ENCODE results near the gene IQCE.

IQCE gene

GRCh38 chr7:2616387-2617324, 57.9 kb downstream of the IQCE start:
- no peak for ATAC-seq
- TF ChIP-seq TSHZ2 (CRISPR knock-in tag; IDR thresholded peaks at IDR 0.05) (no peak), ZNF565 (CRISPR knock-in tag; conservative IDR thresholded peaks at IDR 0.05; ENCODE audit: low read depth) (no peak), CSDC2 (CRISPR knock-in tag; IDR thresholded peaks at IDR 0.05) (no peak), ESRRG (CRISPR knock-in tag; IDR thresholded peaks at IDR 0.05) (no peak), TCF4 (CRISPR knock-in tag; IDR thresholded peaks at IDR 0.05; ENCODE audit: borderline replicate concordance) (no peak), SNAI2 (CRISPR knock-in tag; IDR thresholded peaks at IDR 0.05) (no peak), ZC3H10 (CRISPR knock-in tag; IDR thresholded peaks at IDR 0.05) (no peak), CREB5 (CRISPR knock-in tag; IDR thresholded peaks at IDR 0.05; ENCODE audit: low read depth) (no peak), ZFP3 (CRISPR knock-in tag; IDR thresholded peaks at IDR 0.05) (no peak), PATZ1 (CRISPR knock-in tag; IDR thresholded peaks at IDR 0.05; ENCODE audit: borderline replicate concordance) (no peak), PPARA (CRISPR knock-in tag; IDR thresholded peaks at IDR 0.05; ENCODE audit: borderline replicate concordance) (no peak), ARNTL (CRISPR knock-in tag; IDR thresholded peaks at IDR 0.05; ENCODE audit: borderline replicate concordance, low read depth) (no peak), TOX (CRISPR knock-in tag; IDR thresholded peaks at IDR 0.05; ENCODE audit: borderline replicate concordance) (no peak), ZNF70 (CRISPR knock-in tag; IDR thresholded peaks at IDR 0.05) (no peak), ZNF8 (CRISPR knock-in tag; IDR thresholded peaks at IDR 0.05) (no peak)

- no peak for ATAC-seq
- TF ChIP-seq RARB (CRISPR knock-in tag; IDR thresholded peaks at IDR 0.05) (no peak), PATZ1 (CRISPR knock-in tag; IDR thresholded peaks at IDR 0.05; ENCODE audit: borderline replicate concordance) (no peak), CSDC2 (CRISPR knock-in tag; IDR thresholded peaks at IDR 0.05) (no peak), OSR1 (CRISPR knock-in tag; IDR thresholded peaks at IDR 0.05) (no peak), PPARA (CRISPR knock-in tag; IDR thresholded peaks at IDR 0.05; ENCODE audit: borderline replicate concordance) (no peak), ZC3H10 (CRISPR knock-in tag; IDR thresholded peaks at IDR 0.05) (no peak), POU6F1 (CRISPR knock-in tag; IDR thresholded peaks at IDR 0.05; ENCODE audit: borderline replicate concordance, low read depth) (no peak), ZFP30 (CRISPR knock-in tag; IDR thresholded peaks at IDR 0.05) (no peak), ARNTL (CRISPR knock-in tag; IDR thresholded peaks at IDR 0.05; ENCODE audit: borderline replicate concordance, low read depth) (no peak), ZNF8 (CRISPR knock-in tag; IDR thresholded peaks at IDR 0.05) (no peak)
Measured at GRCh38 chr7:2617325-2617905, 58.6 kb downstream of the IQCE start.
